ENCODE results near the gene SAMHD1. TPM values are rescaled to one million over a fixed set of nuclear protein-coding genes. Genes with fewer than 3 reads are reported as not detected.
A peak's percentile ranks its signal among the peaks of the same experiment; 100 is the strongest.
"Not testable (repeated sequence)": the region's sequence is repeated elsewhere in the genome, so short reads cannot be mapped to it uniquely, and the experiment has no call there.

The SAMHD1 gene
- total and polyA plus RNA-seq, 3 experiments from 2014 or later = 53.6 to 252 (median 55.7) TPM

DNA sequence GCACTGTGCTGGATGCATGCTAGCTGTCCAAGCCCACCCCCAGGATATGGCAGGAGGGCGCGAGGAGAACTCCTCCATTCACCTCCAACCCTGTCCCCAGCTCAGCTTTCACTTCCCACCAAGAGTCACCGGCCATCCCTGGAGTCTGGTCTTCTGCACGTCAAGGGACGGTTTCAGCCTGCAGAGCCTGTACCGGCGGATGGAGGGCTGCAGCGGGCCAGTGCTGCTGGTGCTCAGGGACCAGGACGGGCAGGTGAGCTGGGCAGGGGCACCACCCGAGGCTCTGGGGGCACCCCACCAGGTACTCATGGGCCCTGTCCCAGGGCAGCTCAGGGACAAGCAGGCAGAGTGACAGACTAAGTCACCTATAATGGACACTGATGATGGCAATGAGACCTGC is 72.6 kb downstream of the SAMHD1 start:
- Mint-ChIP-seq H3K4me1 (no peaks in the 10 kb centered on the region), H3K27me3 (no peaks in the 10 kb centered on the region), H3K9me3 (no peaks in the 10 kb centered on the region), H3K27ac (peak overlapping the region in 1 of 8 donors; percentile 54), H3K36me3 (peaks cover 0 to 3% (median 1%) of the 10 kb centered on the region in 3 donors), H3K4me3 (no peak overlapping the region)
- H3K27ac ChIP-seq (ENCODE audit: low read depth, low read length) = no peak overlapping the region
- H3K27me3 ChIP-seq (ENCODE audit: insufficient read depth, low read length, poor library complexity, severe bottlenecking) = no peaks in the 10 kb centered on the region
- no peaks in the 10 kb centered on the region for H3K4me1 ChIP-seq (ENCODE audit: insufficient read depth, low read length)
- POLR2A ChIA-PET = no interaction called here
- no peaks in the 10 kb centered on the region for H3K36me3 ChIP-seq (ENCODE audit: insufficient read depth, low read length)
- H3K4me3 ChIP-seq (ENCODE audit: low read length) = no peak overlapping the region
- no peak for DNase-seq
- H3K9me3 ChIP-seq (ENCODE audit: low read length) = no peaks in the 10 kb centered on the region
- CTCF ChIA-PET = no interaction called here

GRCh38 chr20:36876473-36876833 is 75.1 kb downstream of the SAMHD1 start:
- peak overlapping the region in 2 of 8 donors; percentile 4 to 9 for H3K27ac Mint-ChIP-seq
- Histone ChIP-seq H3K27ac (ENCODE audit: low read depth, low read length) (no peak overlapping the region), H3K4me3 (ENCODE audit: low read length) (no peak overlapping the region), H3K4me1 (ENCODE audit: insufficient read depth, low read length) (no peaks in the 10 kb centered on the region), H3K36me3 (ENCODE audit: insufficient read depth, low read length) (no peaks in the 10 kb centered on the region), H3K27me3 (ENCODE audit: insufficient read depth, low read length, poor library complexity, severe bottlenecking) (no peaks in the 10 kb centered on the region), H3K9me3 (ENCODE audit: low read length) (no peaks in the 10 kb centered on the region)
- no peaks in the 10 kb centered on the region for H3K4me1 Mint-ChIP-seq
- DNase-seq = no peak
- no peaks in the 10 kb centered on the region for H3K27me3 Mint-ChIP-seq
- H3K36me3 Mint-ChIP-seq = peaks cover 0 to 3% (median 1%) of the 10 kb centered on the region in 3 donors
- CTCF ChIA-PET = no interaction called here
- POLR2A ChIA-PET = no interaction called here
- H3K4me3 Mint-ChIP-seq = no peak overlapping the region
- no peaks in the 10 kb centered on the region for H3K9me3 Mint-ChIP-seq

DNA sequence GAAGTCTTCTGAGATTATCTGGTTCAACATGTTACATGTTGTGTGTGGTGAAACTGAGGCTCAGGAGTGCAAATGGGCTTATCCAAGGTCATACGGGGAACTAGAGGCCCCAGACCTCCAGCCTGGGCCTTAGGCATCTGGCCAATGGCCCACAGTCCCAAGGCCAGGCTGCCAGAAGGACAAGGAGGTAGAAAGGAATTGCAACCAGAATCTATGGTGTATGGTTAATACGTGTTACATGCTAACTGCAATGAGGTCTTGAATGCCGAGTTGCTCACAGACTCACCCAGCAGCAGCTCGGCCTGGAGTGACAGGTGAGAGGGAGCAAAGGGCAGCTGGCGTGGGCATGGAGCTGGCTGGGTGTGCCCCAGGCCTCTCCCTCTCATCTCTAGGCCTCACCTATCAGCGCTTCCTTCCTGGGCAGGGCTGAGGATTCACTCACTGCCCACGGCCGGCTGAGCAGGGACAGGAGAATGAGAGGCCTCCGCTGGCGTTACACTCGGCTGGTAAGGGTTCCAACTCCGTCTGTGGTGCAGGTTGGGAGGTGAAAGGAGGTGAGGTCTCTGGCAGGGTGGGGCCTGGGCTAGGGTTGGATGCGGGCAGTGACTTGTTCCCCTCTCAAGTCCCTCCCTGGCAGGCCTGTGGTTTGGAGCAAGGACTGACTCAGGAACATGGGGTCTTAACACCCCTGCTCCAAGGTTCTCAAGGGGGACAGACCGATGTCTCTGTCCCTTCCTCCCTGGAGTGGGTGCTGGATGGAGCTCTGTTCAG is 75.6 kb downstream of the SAMHD1 start, which contains the start of gene TLDC2:
Gene TLDC2 (plus strand): TSS at position 437 of the 771 bp plus-strand sequence. CDS start 37 bp downstream, at position 474.
- H3K27me3 Mint-ChIP-seq = no peaks in the 10 kb centered on the region

DNA sequence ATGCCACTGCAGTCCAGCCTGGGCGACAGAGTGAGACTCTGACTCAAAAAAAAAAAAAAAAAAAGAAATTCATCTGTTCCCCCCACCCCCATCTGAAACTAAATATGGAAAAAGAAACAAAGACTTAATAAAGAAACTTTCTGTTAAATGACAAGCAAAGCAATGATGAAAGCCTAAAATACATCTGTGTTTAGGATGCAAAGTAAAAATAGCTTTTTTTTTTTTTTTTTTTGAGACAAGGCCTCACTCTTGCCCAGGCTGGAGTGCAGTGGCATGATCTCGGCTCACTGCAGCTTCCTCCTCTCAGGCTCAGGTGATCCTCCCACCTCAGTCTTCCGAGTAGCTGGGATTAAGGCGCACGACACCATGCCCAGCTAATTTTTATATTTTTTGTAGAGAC is 76.4 kb downstream of the SAMHD1 start:
- H3K4me3 ChIP-seq (ENCODE audit: low read length); H3K9me3 ChIP-seq (ENCODE audit: low read length); CTCF ChIA-PET; H3K9me3 Mint-ChIP-seq; H3K36me3 ChIP-seq (ENCODE audit: insufficient read depth, low read length); H3K4me3 Mint-ChIP-seq; H3K27me3 Mint-ChIP-seq; H3K27ac ChIP-seq (ENCODE audit: low read depth, low read length); H3K4me1 Mint-ChIP-seq; H3K27ac Mint-ChIP-seq; H3K36me3 Mint-ChIP-seq; H3K27me3 ChIP-seq (ENCODE audit: insufficient read depth, low read length, poor library complexity, severe bottlenecking); DNase-seq; H3K4me1 ChIP-seq (ENCODE audit: insufficient read depth, low read length): not testable (repeated sequence)
- POLR2A ChIA-PET = interaction anchor here (0.7 kb wide), 2 partner anchors 98 to 174 kb away, joined by 3 to 5 read pairs; no protein-coding TSS in a partner anchor

More for the DNA sequence above, 75.6 kb downstream of the SAMHD1 start, which contains the start of gene TLDC2:
- Histone ChIP-seq H3K27ac (ENCODE audit: low read depth, low read length) (no peak within 1 kb of the TSS), H3K4me3 (ENCODE audit: low read length) (no peak within 1 kb of the TSS), H3K4me1 (ENCODE audit: insufficient read depth, low read length) (no peaks in the 10 kb centered on the region), H3K9me3 (ENCODE audit: low read length) (no peaks in the 10 kb centered on the region), H3K36me3 (ENCODE audit: insufficient read depth, low read length) (no peaks in the 10 kb centered on the region), H3K27me3 (ENCODE audit: insufficient read depth, low read length, poor library complexity, severe bottlenecking) (no peaks in the 10 kb centered on the region)
- H3K4me3 Mint-ChIP-seq = no peak within 1 kb of the TSS
- ChIA-PET POLR2A (interaction anchor here (0.7 kb wide), 2 partner anchors 97 to 175 kb away, joined by 3 to 5 read pairs; no protein-coding TSS in a partner anchor), CTCF (no interaction called here)
- H3K4me1 Mint-ChIP-seq = no peaks in the 10 kb centered on the region
- peaks cover 0 to 3% (median 1%) of the 10 kb centered on the region in 3 donors for H3K36me3 Mint-ChIP-seq
- no peaks in the 10 kb centered on the region for H3K9me3 Mint-ChIP-seq
- H3K27ac Mint-ChIP-seq = peak within 1 kb of the TSS in 4 of 8 donors; percentile 4 to 64 (median 16)
- no peak for DNase-seq

DNA sequence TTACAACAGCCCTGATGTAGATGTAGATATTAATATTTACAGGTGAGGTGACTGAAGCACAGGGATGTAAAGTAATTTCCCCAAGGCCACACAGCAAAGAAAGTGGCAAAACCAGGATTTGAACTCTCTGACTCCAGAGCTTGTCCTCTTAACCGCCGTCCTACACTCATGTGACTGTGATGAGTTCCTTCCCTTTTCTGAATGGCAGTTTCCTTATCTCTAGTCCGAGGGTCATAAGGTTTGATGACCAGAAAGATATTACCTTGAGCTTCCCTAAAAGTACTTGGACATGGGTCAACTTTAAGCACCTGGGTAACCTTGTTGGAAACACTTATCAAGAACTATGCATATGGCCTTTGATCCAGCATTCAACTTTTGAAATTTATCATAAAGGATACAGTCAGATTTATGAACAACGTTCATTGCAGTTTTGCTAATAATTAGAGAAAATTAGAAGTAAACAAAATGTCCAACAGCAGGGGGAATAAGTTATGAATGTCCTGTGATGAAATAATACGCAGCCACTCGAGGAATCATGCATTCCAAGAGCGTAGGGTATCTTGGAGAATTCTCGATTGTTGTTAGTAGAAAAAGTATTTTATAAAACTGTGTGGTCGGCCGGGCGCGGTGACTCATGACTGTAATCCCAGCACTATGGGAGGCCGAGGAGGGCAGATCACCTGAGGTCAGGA is 77.9 kb downstream of the SAMHD1 start:
- H3K27ac Mint-ChIP-seq = peak overlapping the region in 1 of 8 donors; percentile 17
- H3K36me3 Mint-ChIP-seq = peaks cover 0 to 3% (median 1%) of the 10 kb centered on the region in 3 donors
- H3K4me3 ChIP-seq (ENCODE audit: low read length) = no peak overlapping the region
- H3K27me3 ChIP-seq (ENCODE audit: insufficient read depth, low read length, poor library complexity, severe bottlenecking) = no peaks in the 10 kb centered on the region
- no peaks in the 10 kb centered on the region for H3K4me1 Mint-ChIP-seq
- no peaks in the 10 kb centered on the region for H3K36me3 ChIP-seq (ENCODE audit: insufficient read depth, low read length)
- POLR2A ChIA-PET = no interaction called here
- CTCF ChIA-PET = no interaction called here
- H3K4me3 Mint-ChIP-seq = no peak overlapping the region
- no peaks in the 10 kb centered on the region for H3K9me3 ChIP-seq (ENCODE audit: low read length)
- H3K4me1 ChIP-seq (ENCODE audit: insufficient read depth, low read length) = no peaks in the 10 kb centered on the region
- no peaks in the 10 kb centered on the region for H3K9me3 Mint-ChIP-seq
- peaks cover 3 to 5% of the 10 kb centered on the region in 2 donors for H3K27me3 Mint-ChIP-seq
- no peak overlapping the region for H3K27ac ChIP-seq (ENCODE audit: low read depth, low read length)
- no peak for DNase-seq

DNA sequence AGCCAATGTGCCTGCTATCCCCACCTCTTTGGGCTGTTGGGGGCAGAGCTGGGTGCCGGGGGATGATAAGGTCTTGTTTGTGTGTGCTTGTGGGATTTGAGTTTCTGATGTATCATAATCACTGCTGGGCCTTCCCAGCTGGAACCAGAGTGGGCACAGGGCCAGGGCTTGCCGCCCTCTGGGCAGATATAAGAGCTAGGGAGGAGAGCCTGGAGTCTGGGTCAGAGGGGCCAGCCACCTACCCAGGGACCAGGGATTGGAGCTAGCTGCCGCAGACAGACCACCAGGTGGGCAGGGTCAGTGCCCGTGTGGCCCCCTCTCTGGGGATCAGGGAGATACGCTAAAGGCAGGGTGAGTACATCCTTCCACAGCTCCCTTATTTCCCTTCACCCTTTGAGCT is 78.7 kb downstream of the SAMHD1 start:
- H3K27ac Mint-ChIP-seq = peak overlapping the region in 1 of 8 donors; percentile 27
- Histone ChIP-seq H3K4me1 (ENCODE audit: insufficient read depth, low read length) (no peaks in the 10 kb centered on the region), H3K36me3 (ENCODE audit: insufficient read depth, low read length) (no peaks in the 10 kb centered on the region), H3K9me3 (ENCODE audit: low read length) (no peaks in the 10 kb centered on the region), H3K27me3 (ENCODE audit: insufficient read depth, low read length, poor library complexity, severe bottlenecking) (no peaks in the 10 kb centered on the region), H3K4me3 (ENCODE audit: low read length) (no peak overlapping the region), H3K27ac (ENCODE audit: low read depth, low read length) (no peak overlapping the region)
- no peaks in the 10 kb centered on the region for H3K9me3 Mint-ChIP-seq
- POLR2A ChIA-PET = no interaction called here
- DNase-seq = no peak
- H3K4me3 Mint-ChIP-seq = no peak overlapping the region
- peaks cover 3 to 6% of the 10 kb centered on the region in 2 donors for H3K27me3 Mint-ChIP-seq
- H3K4me1 Mint-ChIP-seq = no peaks in the 10 kb centered on the region
- H3K36me3 Mint-ChIP-seq = peaks cover 0 to 3% (median 1%) of the 10 kb centered on the region in 3 donors
- CTCF ChIA-PET = interaction anchor here (1.6 kb wide), 1 partner anchor 64 kb away, joined by 4 read pairs; no protein-coding TSS in a partner anchor

- no peaks in the 10 kb centered on the region for H3K9me3 Mint-ChIP-seq
- Histone ChIP-seq H3K36me3 (ENCODE audit: insufficient read depth, low read length) (no peaks in the 10 kb centered on the region), H3K4me3 (ENCODE audit: low read length) (no peak overlapping the region), H3K9me3 (ENCODE audit: low read length) (no peaks in the 10 kb centered on the region), H3K4me1 (ENCODE audit: insufficient read depth, low read length) (no peaks in the 10 kb centered on the region), H3K27me3 (ENCODE audit: insufficient read depth, low read length, poor library complexity, severe bottlenecking) (no peaks in the 10 kb centered on the region), H3K27ac (ENCODE audit: low read depth, low read length) (no peak overlapping the region)
- no peak overlapping the region for H3K4me3 Mint-ChIP-seq
- ChIA-PET POLR2A (no interaction called here), CTCF (interaction anchor here (1.4 to 1.6 kb wide), 2 partner anchors 15 to 64 kb away, joined by 4 read pairs; no protein-coding TSS in a partner anchor)
- peaks cover 0 to 3% (median 1%) of the 10 kb centered on the region in 3 donors for H3K36me3 Mint-ChIP-seq
- no peak for DNase-seq
- peak overlapping the region in 1 of 8 donors; percentile 29 for H3K27ac Mint-ChIP-seq
- no peaks in the 10 kb centered on the region for H3K4me1 Mint-ChIP-seq
- H3K27me3 Mint-ChIP-seq = peaks cover 3 to 6% of the 10 kb centered on the region in 2 donors
Measured at GRCh38 chr20:36871640-36872570, 79.6 kb downstream of the SAMHD1 start.
